ENCODE data around the gene JPH4.

Gene JPH4

DNA sequence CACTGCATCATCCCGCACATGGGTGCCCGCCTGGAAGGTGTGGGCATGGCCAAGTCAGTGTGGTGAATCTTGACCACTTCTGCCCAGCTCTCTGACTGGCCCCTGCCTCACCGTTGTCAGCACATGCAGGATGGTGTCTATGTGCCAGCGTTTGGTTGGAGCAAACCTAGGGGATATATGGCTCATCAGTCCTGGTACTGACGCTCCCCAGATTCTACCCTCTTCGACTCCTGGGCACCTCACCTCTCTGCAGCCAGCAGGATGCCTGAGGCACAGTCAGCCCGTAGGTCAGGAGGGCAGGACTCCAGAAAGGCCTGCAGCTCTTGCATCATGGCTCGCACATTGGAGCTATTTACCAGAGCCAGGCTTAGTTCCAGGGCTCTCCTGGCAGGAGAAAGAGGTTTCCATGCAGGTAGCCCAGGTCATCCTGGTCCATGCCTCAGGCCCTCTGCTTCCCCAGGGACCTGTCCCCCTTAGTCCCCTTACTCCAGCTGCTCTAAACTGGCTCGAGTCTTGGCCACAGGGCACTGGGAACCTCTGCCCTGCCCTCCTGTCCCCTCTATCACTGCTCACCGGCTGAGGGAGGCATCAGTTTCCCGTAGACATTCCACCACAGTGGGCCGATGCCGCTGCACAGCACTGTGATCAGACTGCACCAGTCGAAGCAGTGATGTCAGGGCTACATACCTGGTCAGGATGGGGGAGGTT lies 15.0 kb downstream of the JPH4 start:
- no peak for TF ChIP-seq CTCF (IDR thresholded peaks at IDR 0.05; ENCODE audit: low read length, missing control alignments)
- H3K4me3 ChIP-seq (replicated peaks; ENCODE audit: low read depth, low read length): no peak overlapping the region
- DNase-seq (ENCODE audit: low read depth): no peak

DNA sequence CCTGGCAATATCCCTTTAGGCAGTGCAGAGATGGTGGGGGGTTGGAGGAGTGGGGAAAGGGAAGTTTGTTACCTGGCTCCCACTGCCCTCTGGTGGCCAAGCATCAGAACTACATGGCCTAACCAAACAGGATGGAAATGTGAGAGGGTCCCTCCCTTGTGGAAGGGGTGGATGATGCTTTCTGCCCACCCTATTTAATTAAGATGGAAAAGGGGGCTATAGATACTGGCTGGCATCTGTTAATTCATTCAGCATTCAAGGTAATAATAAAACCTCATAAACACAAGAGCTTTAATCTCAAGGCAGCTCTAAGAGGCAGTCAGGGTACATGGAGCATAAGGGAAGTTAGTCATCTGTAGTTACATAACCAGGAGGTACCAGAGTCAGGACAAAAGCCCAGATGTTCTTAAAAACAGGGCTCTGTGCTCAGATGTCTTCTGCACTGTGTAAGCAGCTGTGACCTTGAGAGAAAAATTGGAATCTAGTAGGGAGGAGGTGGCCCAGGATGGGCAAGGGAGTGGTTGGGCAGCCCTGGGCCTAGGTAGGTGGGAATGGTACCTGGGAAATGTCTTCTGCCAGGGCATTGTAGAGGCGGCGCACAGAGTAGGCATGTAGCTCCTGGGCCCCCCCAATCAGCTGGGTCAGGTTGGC lies 15.6 kb downstream of the JPH4 start:
- no peak overlapping the region for H3K4me3 ChIP-seq (replicated peaks; ENCODE audit: low read depth, low read length)
- peak; percentile 64 for DNase-seq (ENCODE audit: low read depth)
- TF ChIP-seq CTCF (IDR thresholded peaks at IDR 0.05; ENCODE audit: low read length, missing control alignments): peak; percentile 95

DNA sequence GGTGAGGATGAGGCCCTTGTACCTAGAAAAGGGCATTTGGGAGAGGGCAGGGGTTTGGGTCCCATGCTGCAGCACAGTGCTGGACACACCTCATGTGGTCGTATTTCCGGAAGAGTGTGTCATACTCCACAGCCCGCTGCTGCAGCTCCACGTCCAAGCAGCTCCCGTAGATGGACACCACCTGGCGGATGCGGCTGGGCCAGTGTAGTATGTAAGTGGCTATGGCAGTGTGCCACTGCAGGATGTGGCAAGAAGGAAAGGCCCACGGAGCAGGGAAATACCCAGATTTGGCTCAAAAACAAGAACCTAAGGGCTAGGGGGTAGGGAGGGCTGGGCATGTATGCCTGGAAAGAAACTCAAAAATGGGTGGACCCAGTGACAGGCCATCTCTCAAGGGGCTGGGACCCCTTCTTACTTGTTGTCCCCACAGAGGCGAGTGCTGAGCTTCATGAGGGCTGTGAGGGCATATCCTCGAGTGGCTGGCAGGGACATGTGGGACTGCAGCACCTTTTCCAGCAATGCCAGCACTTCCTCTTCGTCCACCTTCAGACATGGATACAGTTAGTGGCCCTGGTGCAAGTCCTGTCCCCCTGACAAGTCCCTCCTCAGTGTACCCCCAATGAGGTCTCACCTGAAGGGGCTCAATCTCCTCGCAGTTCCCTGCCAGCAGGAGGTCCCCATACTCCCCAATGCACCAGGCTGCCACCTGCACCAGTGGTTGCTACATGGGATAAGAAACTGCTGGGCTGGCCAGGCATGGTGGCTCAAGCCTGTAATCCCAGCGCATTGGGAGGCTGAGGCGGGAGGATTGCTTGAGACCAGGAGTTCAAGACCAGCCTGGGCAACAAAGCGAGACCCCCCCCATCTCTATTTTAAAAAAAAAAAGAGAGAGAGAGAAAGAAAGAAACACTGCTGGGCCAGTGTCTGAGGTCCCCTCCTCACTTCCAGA lies 16.4 kb downstream of the JPH4 start:
- no peak overlapping the region for H3K4me3 ChIP-seq (replicated peaks; ENCODE audit: low read depth, low read length)
- peak; percentile 56 for DNase-seq (ENCODE audit: low read depth)
- no peak for TF ChIP-seq CTCF (IDR thresholded peaks at IDR 0.05; ENCODE audit: low read length, missing control alignments)

- no peak overlapping the region for H3K4me3 ChIP-seq (replicated peaks; ENCODE audit: low read depth, low read length)
- no peak for TF ChIP-seq CTCF (IDR thresholded peaks at IDR 0.05; ENCODE audit: low read length, missing control alignments)
- DNase-seq (ENCODE audit: low read depth): no peak
Observed at GRCh38 chr14:23561259-23561658, 17.3 kb downstream of the JPH4 start.

GRCh38 chr14:23559926-23560520 lies 18.6 kb downstream of the JPH4 start:
- H3K4me3 ChIP-seq (replicated peaks; ENCODE audit: low read depth, low read length): no peak overlapping the region
- TF ChIP-seq CTCF (IDR thresholded peaks at IDR 0.05; ENCODE audit: low read length, missing control alignments): no peak
- no peak for DNase-seq (ENCODE audit: low read depth)

DNA sequence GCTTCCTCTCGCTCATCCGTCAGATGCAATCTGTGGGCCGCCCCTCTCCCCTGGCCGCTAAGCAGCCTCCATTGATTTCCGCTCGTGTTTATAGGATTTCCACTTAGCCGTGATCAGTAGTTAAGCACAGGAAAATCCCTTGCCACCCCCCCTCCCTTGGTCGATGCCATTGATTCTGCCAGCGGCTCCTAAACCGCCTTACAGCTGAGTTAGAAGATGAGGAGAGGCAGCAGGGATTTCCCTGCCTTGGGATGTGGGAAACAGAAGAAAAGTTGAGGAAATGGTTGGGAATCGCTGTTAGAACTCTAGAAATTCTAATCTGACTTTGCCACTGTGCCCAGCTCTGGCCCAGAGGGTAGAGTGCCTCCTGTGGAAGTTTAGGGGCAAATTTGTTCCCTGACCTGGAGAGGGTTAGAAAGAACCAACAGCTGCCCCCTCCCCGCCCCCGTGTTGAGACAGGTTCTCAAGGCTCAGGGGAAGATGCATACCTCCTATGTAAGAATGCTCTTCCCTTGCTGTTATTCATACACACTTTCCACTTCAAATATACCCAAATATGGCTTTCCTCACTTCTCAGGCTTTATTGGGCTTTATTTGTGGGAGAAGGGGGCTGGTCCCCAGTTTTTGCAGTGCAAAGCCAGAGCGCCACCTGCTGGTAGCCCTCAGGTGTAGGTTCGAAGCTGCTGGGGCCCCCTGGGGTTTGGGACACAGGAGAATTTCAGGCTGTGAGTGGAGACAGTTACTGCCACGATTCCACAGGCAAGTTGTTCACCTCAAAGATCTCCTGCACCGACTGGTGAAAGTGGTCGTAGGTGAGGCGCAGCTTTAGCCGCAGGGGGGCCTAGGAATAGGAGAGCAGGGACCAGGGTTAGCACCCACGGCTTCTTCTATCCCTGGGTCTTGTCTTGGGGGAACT lies 19.3 kb downstream of the JPH4 start:
- peak; percentile 67 for DNase-seq (ENCODE audit: low read depth)
- no peak overlapping the region for H3K4me3 ChIP-seq (replicated peaks; ENCODE audit: low read depth, low read length)
- peak; percentile 94 for TF ChIP-seq CTCF (IDR thresholded peaks at IDR 0.05; ENCODE audit: low read length, missing control alignments)
